Upper lobe of left lung (tissue), 6 donors: Measurements from ENCODE around the gene SPTLC3. TPM values are rescaled to one million over a fixed set of nuclear protein-coding genes. Genes with fewer than 3 reads are reported as not detected.
A peak's percentile ranks its signal among the peaks of the same experiment; 100 is the strongest.

Source experiments
- ATAC-seq, 2 donors: fragments of 200-7000 bp; cut with Tn5 transposase; one replicate each; pipeline ENCODE4 v1.9.1; 2022; ENCODE audit warnings: mild to moderate bottlenecking in 2 of 2, moderate library complexity in 2 of 2; ENCODE audit not compliant: low FRiP score in 2 of 2
- DNase-seq, 2 donors: peaks; one replicate each; pipeline ENCODE4 v3.0.0-alpha.2; 2019 to 2020
- H3K27ac ChIP-seq, 4 donors: fragments of 200-600 bp; sonication (generic); one replicate each; pipeline ENCODE4 v1.5.1; 2016 to 2019
- H3K27me3 ChIP-seq, 4 donors: fragments of 200-600 bp; sonication (generic); one replicate each; pipeline ENCODE4 v1.5.1; 2017 to 2019
- H3K36me3 ChIP-seq, 4 donors: fragments of 200-600 bp; sonication (generic); one replicate each; pipeline ENCODE4 v1.5.1; 2016 to 2019
- H3K4me1 ChIP-seq, 4 donors: fragments of 200-600 bp; sonication (generic); one replicate each; pipeline ENCODE4 v1.5.1; 2018 to 2019
- H3K4me3 ChIP-seq, 4 donors: fragments of 200-600 bp; sonication (generic); one replicate each; pipeline ENCODE4 v1.5.1; 2017 to 2019; ENCODE audit warnings: mild to moderate bottlenecking in 2 of 4, moderate library complexity in 1 of 4
- H3K9me3 ChIP-seq, 4 donors: fragments of 200-600 bp; sonication (generic); one replicate each; pipeline ENCODE4 v1.5.1; 2018 to 2019
- EP300 ChIP-seq, 4 donors: sonication (generic); formaldehyde crosslinking; IDR thresholded peaks; one replicate each; pipeline ENCODE4 v1.5.1; 2017; ENCODE audit warnings: antibody characterized with exemption in 4 of 4, control low read depth in 2 of 4
- POLR2A ChIP-seq, 4 donors: fragments of 450-650 bp; IDR thresholded peaks; one replicate each; pipeline ENCODE4 v1.5.1; 2016 to 2017; ENCODE audit warnings: antibody characterized with exemption in 4 of 4, mild to moderate bottlenecking in 2 of 4
- POLR2AphosphoS5 ChIP-seq, 2 donors: sonication (generic); formaldehyde crosslinking; IDR thresholded peaks; one replicate each; pipeline ENCODE4 v1.5.1; 2017; ENCODE audit warnings: antibody characterized with exemption in 2 of 2
- WGBS, 2 donors: methylation state at CpG; one replicate each; pipeline ENCODE4 v1.1.5; 2017 to 2018; 5-methylcytosine and 5-hydroxymethylcytosine counted together
- total RNA-seq, 6 donors: library from RNA; depleted of rRNA in 4 of 6; stranded (reverse); fragments of >200 nt in 4 of 6; gene quantifications; one replicate each; pipeline versions ENCODE4 v1.1.0 to v1.2.1, GENCODE V29; 2016 to 2021
- TF ChIP-seq, protein P1 (sequence below), 6 experiments: fragments of 450-650 bp in 4 of 6; fragments of 200-600 bp in 2 of 6; sonication (generic) in 2 of 6; IDR thresholded peaks; one replicate each; pipeline ENCODE4 v1.5.1; 2016 to 2019; ENCODE audit warnings: antibody characterized with exemption in 6 of 6
- donor health status: DM: no; HTN: no; CAD: no; lungs with moderate emphysema.
- donor health status: DM: no; HTN: yes; CAD: no; lungs with severe emphysema.

Gene SPTLC3
- total RNA-seq, 6 donors from 2014 or later, result 9.0 to 21.7 (median 15.8) TPM

DNA sequence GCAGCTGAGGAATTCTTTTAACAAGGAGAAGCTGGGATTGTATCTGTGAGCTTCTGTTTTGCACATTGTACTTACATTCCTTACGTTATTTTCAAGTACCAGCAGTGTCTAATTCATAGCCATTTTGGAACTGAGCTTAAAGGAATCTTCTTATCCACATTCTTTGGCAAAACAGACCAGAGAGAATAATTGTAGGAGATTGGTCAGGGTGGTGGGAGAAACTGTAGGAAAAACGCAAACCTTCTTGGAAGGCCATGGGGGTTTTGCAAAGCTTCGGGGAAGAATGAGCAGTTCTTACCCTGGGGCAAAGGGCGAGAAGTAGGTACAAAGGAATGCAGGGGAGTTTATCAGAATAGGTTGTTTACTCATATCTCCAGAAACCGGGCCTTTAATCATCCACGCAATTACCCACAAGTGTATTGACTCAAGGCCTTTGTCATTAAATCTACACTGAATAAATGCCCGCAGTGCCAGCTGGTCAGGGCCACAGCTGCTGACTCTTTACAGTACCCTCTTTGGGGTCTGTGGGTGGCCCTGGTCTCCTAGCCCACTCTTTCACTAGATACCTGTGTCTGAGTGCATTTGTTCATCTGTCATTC is 39.6 kb upstream of the SPTLC3 start:
- Histone ChIP-seq H3K36me3 (no peaks in the 10 kb centered on the region), H3K4me1 (no peaks in the 10 kb centered on the region), H3K9me3 (no peaks in the 10 kb centered on the region), H3K27me3 (no peaks in the 10 kb centered on the region), H3K27ac (no peak overlapping the region), H3K4me3 (no peak overlapping the region)
- ATAC-seq (no peak), DNase-seq (no peak)
- WGBS, 2 donors, result 85 to 86% methylated on average over 7 of the region's 7 CpGs
- TF ChIP-seq POLR2AphosphoS5 (IDR thresholded peaks at IDR 0.05), result no peak
- no peak for TF ChIP-seq POLR2A (IDR thresholded peaks at IDR 0.05)

DNA sequence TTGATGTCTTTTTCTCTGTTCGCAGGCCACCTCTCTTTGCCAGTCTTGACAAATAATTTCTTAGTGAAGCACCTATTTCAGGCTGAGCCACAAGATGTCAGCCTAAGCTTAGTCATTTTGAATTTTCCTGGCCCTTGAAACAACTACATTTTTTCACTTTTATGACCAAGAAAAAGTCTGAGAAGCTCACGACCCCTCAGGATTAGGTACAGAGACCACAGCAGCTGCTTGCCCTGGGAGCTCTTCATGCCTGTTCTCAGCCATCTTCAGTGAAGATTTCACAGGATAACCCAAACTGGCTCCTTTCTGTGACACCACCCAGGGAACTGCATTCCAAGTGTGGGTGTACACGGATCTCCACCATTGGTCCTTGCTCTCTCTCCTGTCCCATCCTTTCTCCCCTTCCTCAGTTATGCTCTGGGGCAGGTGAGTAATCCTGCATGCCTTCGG is 38.4 kb upstream of the SPTLC3 start:
- no peak overlapping the region for H3K27ac ChIP-seq
- H3K4me1 ChIP-seq, result no peaks in the 10 kb centered on the region
- ATAC-seq (peak in 1 of 2 donors; percentile 56), DNase-seq (no peak)
- H3K36me3 ChIP-seq, result no peaks in the 10 kb centered on the region
- H3K4me3 ChIP-seq, result no peak overlapping the region
- 45% methylated on average over 4 of the region's 4 CpGs for WGBS, 2 donors
- TF ChIP-seq, protein P1, sequence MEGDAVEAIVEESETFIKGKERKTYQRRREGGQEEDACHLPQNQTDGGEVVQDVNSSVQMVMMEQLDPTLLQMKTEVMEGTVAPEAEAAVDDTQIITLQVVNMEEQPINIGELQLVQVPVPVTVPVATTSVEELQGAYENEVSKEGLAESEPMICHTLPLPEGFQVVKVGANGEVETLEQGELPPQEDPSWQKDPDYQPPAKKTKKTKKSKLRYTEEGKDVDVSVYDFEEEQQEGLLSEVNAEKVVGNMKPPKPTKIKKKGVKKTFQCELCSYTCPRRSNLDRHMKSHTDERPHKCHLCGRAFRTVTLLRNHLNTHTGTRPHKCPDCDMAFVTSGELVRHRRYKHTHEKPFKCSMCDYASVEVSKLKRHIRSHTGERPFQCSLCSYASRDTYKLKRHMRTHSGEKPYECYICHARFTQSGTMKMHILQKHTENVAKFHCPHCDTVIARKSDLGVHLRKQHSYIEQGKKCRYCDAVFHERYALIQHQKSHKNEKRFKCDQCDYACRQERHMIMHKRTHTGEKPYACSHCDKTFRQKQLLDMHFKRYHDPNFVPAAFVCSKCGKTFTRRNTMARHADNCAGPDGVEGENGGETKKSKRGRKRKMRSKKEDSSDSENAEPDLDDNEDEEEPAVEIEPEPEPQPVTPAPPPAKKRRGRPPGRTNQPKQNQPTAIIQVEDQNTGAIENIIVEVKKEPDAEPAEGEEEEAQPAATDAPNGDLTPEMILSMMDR (IDR thresholded peaks at IDR 0.05), result peak; percentile 16 to 71 (median 48)
- TF ChIP-seq POLR2AphosphoS5 (IDR thresholded peaks at IDR 0.05), result no peak
- no peak for TF ChIP-seq POLR2A (IDR thresholded peaks at IDR 0.05)
- H3K27me3 ChIP-seq, result no peaks in the 10 kb centered on the region
- H3K9me3 ChIP-seq, result no peaks in the 10 kb centered on the region

DNA sequence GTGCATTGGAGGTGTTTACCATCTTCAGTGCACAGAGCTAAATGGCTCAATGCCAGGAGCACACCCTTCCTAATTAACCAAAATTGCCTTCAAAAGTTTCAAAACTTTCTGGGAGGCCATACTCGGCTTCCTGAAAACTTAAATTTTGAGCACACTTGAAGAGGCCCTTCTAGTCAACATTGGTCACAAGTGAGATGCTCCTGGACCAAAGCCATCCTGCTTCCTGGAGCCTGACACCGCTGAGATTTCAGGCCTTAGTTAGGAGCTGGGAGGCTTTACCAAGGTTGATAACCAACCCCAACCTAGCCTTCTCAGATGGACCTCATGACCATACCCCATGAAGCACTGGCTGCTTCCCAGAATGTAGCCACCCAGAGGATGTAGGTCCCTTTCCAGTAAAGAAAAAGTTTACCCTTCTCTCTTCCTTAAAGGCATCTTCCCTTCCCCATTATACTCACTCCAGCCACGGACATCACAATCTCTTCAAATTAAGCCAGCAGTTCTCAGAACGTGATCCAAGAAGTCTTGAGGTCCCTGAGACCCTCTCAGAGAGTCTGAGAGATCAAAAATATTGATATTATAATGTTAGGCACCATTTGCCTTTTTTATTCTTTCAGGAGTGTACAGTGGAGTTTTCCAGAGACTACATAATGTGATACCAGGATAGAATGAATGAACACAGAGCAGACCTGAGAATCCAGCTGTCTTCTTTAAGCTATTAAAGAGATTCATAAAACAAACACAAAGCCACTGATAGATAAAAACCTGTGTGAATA is 32.8 kb upstream of the SPTLC3 start:
- WGBS, 2 donors, result 53 to 59% methylated on average over 4 of the region's 4 CpGs
- no peak for TF ChIP-seq POLR2A (IDR thresholded peaks at IDR 0.05)
- no peak for TF ChIP-seq POLR2AphosphoS5 (IDR thresholded peaks at IDR 0.05)
- no peak for TF ChIP-seq EP300 (IDR thresholded peaks at IDR 0.05)
- TF ChIP-seq, protein P1 (IDR thresholded peaks at IDR 0.05), result no peak
- Histone ChIP-seq H3K36me3 (no peaks in the 10 kb centered on the region), H3K27me3 (no peaks in the 10 kb centered on the region), H3K4me3 (no peak overlapping the region), H3K27ac (no peak overlapping the region), H3K4me1 (peaks cover 0 to 6% (median 0%) of the 10 kb centered on the region in 4 donors), H3K9me3 (no peaks in the 10 kb centered on the region)
- ATAC-seq, result no peak
- DNase-seq, result no peak

DNA sequence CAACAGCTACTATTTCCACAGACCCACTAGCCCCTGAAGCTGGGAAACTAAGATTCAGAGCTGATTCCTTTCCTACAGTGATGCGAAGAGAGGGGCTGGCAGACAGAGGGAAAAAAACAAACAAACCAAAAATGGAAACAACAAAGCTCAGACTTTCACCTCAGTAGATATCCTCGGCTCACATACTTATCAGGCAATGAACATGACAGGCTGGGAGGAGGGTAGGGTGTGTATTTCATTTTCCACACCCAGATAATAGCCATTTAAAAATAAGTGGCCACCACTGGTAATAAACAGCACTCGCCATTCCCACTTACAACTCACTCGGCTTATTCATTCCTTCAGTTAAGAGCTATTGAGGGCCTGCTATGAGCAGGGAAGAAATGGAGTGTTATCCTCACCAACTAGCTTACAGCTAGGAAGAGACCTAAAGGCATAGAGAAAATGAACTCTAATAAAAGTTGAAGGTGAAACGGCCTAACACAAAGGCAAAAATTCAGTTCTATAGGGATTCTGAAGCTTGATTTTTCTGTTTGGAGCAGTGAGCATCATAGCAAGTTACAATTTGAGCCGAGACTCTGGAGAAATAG is 32.0 kb upstream of the SPTLC3 start:
- no peak for TF ChIP-seq POLR2A (IDR thresholded peaks at IDR 0.05)
- TF ChIP-seq, protein P1 (IDR thresholded peaks at IDR 0.05), result no peak
- no peak for ATAC-seq
- Histone ChIP-seq H3K4me3 (no peak overlapping the region), H3K9me3 (no peaks in the 10 kb centered on the region), H3K27ac (no peak overlapping the region), H3K27me3 (no peaks in the 10 kb centered on the region), H3K36me3 (no peaks in the 10 kb centered on the region), H3K4me1 (peaks cover 0 to 6% (median 0%) of the 10 kb centered on the region in 4 donors)
- WGBS, 2 donors, result 74 to 75% methylated on average over 6 of the region's 6 CpGs
- DNase-seq, result no peak

DNA sequence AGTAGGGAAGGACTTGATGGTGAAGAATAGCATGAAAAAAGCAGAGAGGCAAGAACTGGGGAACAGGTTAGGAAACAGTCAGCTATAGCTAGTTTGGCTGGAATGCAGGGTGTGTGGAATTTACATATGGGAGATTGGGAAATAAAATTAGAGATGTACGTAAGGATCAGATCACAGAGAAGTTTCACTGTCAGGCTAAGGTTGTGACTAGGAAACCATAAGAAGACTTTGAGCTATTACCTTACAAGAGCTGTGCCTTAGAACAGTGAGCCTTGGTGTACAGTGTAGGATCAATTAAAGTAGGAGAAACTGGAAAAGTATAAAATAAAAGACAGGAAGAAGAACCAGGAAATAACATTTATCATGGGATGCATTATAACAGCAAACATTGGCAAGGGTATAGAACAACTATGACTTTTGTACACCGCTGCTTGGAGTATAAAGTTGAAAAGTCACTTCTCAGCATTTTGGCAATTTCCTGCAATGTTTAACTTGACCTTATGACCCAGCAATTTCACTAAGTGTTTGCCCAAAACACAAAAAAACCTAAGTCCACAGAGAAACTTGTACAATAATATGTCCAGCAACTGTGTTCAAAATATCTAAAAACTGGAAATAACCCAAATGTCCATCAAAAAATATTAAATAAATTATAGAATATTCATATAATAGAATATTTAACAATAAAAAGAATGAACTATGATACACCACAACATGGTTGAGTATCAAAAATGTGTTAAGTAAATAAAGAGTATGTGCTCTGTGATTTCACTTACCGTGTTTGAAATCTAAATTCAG is 31.2 kb upstream of the SPTLC3 start:
- Histone ChIP-seq H3K9me3 (no peaks in the 10 kb centered on the region), H3K27ac (no peak overlapping the region), H3K36me3 (no peaks in the 10 kb centered on the region), H3K4me3 (no peak overlapping the region), H3K4me1 (peaks cover 0 to 6% (median 0%) of the 10 kb centered on the region in 4 donors), H3K27me3 (no peaks in the 10 kb centered on the region)
- 58 to 67% methylated on average over 3 of the region's 3 CpGs for WGBS, 2 donors
- no peak for TF ChIP-seq POLR2AphosphoS5 (IDR thresholded peaks at IDR 0.05)
- TF ChIP-seq, protein P1 (IDR thresholded peaks at IDR 0.05), result no peak
- ATAC-seq (no peak), DNase-seq (no peak)
